NCI-H446 treated with DMSO at 0.1 percent for 48 hours (cell line): ENCODE results near the gene BUB1B.
A peak's percentile ranks its signal among the peaks of the same experiment; 100 is the strongest.

ENCODE experiments used
- DNase-seq: peaks from one replicate; lab custom pipeline; 2025; lab: John Stamatoyannopoulos, UW

The BUB1B gene

DNA sequence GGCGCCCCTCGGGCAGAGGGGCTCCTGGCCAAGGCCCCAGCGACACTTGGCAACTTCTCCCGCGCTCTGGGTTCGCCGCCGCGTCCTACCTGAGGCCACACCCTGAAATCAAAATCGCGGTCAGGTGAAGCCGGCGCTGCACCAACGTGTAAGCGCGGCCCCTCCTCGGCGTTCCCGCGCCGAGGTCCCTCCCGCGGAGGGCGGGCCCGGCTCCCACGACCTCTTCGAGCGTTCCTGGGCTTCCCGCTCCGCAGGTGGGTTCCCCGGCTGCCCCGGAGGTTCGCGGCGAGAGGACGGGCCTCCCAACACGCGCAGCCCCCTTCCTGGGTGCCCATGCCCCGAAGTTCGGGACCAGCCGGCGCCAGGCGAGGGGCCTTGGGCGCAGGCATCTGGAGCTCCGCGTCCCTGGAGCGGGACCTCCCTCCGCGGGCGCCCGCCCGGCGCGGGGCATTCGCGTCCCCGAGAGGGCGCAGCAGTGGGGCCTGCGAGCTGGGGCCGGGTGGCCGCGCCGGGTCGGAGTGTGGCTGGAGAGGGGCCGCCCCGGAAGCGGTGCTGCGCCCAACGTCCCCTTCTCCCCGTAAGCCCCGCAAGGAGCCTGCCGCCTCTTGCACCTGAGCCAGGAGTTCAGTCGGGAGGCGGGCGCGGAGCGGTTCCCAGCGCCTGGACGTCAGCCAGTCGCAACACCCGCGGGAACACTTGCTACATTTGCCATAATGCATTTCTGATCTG, 91.7 kb downstream of the BUB1B start:
- no peak for DNase-seq

DNA sequence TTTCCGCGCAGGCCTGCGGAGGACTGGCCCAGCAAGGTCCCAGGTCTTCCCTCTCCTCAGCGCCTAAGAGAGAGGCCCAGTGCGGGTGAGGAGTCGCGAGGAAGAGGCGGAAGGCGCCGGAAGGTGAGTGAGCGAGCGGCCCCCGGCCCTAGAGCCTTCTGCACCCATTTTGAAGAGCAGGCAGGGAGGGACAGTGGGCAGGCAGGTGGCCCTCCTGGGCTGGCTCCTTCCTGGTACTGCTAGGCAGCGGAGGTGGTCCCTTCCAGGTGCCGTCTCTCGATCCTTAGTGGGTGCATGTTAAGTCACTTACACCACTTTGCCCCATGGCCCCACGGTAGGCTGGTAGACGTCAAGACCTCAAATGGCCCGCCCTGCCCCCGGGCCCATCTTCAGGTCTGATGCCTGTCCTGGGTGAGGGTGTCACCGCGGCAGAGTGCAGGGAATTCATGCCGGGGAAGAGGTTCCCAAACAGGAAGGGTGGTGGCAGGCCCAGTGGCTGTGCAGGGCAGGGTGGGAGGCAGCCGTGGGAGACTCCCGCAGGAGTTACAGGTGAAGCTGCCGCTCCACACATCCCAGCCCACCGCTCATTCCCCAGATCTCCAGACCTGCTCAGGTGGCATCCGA, 92.4 kb downstream of the BUB1B start:
- DNase-seq: no peak

DNA sequence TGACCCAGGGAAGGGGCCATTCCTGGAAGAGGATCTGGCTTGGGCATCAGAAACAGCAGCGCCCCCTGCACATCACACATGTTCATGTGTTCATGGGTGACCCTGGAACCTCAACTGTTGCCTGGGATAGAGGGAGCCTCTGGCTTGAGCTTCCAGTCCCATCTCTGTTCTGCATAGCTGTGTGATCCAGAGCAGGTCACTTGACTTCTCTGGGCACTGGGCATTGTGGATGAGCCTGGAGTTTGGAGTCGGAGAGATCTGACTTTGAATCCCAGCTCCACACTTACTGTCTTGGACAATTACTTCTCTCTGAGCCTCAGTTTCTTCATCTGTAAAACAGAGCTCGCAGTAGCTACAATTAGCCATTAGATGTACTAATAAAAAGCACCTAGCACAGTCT, 93.6 kb downstream of the BUB1B start:
- DNase-seq: no peak

DNA sequence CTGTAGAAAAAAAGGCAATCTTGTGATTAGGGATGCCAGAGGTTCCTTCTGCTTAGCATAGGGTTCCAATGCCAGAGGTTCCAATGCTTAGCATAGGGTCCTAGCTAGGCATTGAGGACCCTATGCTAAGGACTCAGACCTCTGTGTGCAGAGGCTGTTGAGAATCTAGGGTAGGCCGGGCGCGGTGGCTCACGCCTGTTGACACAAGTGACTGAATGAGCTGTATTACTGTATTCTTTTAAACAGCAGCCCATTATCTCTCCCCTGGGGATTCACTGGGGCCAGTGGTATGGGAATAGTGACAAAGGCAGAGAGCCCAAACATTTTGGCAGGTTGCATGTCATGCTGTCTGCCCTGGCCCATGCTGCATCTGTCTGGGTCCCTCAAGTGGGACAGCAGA, 94.2 kb downstream of the BUB1B start:
- no peak for DNase-seq

DNA sequence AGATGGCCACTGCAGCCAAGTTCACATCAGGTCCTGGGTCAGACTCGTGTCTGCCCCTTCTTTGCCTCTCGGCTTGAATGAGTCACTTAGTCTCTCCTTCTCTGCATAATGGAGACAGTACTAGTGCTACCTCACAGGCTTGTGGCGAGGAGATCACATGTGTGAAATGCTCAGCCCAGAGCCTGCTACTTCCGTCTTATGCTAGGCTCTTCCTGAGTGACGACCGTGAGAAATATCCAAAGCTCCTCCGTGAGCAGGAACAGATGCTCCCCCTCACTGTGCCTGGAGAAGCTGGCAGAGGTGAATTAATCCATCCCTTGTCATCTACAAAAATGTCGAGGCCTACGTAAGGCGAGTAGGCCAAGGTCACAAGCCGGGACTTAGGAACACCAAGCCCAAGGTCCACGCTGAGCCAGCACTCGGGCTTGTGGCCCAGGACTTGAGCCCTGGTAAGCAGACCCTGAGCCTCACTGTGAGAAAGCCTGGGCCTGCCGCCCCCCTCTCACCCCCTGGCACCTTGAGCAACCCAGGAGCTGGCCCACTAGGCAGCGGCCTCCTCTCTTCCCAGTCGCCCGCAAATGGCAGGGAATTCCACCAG, 95.9 kb downstream of the BUB1B start:
- DNase-seq: no peak

DNA sequence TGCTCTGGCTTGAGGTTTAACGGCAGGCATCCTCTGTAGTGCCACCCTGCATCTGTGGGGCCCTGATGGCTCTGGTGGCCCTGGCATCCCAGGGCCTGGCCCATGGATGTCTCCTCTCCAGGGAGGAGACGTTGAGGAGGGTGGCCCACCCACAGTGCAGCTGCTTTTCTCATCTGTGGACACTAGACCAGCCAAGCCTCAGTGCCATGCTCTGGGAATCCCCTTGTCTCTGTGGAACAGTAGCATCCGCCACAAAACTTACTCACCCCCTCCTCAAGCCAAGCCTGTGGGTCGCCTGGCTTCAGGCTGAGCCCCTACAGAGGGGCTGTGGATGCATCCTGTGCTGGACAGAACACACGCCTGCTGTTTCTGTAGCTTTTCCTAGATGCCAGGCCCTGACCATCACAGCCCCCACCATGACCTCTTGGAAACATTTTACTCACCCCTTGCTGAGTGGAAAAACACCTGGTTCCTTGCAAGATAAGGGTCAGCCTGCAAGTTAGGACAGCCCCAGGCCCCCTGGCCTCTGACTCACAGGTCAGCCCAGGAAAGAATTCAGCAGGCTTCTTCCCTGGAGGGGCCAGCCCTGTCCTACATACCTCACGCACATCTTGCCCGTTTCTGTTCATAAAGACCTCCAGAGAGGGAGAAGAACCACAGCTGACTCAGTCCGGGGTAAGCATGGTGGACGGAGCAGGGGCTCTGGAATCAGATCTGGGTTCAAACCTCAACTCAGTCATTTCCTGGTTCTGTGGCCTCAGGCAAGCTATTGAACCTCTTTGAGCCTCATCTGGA, 97.0 kb downstream of the BUB1B start:
- no peak for DNase-seq

DNA sequence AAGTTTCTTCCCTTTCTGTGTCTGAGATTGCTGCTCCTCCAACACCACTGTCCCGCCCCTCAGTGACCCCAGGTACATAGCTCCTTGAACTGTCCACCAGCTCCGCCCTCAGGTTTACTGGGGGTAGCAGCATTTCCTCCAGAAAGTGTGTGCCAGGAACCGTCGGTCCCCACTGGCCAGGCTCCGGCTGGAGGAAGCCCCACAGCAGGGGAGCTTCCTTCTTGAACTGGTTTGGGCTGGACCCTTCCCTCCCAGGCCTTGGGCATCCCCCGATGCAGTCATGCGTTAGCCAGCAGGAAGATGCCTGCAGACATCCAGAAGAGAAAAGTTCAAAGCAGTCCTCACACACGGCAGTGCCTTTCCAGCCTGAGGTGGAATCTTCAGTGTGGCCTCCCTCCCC, 97.7 kb downstream of the BUB1B start:
- no peak for DNase-seq

DNA sequence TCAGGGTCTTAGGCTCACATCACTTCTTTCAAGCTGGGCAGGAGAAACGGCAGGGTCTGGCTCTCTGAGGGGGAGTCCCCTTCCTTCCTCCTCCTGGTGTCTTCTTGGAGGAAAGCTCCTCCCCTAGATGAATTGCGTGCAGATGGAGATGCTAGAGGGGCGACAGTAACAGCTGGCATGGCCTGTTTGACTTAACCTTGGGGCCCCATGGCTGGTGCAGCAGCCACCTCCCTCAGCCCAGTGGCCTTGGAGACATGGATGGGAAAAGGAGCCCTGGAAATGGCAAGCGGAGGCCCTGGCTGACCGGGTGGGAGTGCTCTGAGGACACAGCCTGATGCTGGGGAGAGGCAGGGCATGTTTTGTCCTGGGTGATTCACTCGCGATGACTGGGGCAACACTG, 98.2 kb downstream of the BUB1B start:
- no peak for DNase-seq

DNA sequence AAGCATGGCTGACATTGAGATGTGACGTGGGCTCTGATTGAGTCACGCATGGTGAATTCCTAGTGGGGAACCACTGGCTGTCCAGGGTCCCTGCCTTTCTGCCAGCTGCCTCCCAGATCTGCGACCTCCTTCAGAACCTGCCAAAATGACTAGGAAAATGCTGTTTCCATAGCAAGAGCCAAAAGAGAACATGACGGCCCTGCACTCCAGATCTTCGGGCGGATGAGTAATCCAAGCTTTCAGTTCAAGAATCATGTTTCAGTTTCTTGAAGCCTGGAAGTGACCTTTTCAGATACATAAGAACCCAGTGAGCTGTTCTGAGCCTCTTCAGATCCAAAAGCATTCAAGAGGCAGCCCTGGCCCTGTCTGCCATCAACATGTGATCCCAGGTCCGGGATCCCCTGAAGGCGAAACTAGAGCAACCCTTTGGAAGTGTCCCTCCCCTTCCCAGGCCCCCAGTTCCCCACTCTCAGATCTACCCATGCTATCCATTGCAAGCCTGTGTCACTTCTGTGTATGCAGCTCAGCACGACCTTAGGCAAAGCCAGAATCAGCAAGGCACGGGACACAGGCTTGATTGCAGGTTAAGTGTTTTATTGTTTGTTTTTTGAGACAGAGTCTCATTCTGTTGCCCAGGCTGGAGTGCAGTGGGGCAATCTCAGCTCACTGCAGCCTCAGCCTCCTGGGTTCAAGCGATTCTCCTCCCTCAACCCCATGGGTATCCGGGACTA, 102.3 kb downstream of the BUB1B start:
- DNase-seq: no peak

DNA sequence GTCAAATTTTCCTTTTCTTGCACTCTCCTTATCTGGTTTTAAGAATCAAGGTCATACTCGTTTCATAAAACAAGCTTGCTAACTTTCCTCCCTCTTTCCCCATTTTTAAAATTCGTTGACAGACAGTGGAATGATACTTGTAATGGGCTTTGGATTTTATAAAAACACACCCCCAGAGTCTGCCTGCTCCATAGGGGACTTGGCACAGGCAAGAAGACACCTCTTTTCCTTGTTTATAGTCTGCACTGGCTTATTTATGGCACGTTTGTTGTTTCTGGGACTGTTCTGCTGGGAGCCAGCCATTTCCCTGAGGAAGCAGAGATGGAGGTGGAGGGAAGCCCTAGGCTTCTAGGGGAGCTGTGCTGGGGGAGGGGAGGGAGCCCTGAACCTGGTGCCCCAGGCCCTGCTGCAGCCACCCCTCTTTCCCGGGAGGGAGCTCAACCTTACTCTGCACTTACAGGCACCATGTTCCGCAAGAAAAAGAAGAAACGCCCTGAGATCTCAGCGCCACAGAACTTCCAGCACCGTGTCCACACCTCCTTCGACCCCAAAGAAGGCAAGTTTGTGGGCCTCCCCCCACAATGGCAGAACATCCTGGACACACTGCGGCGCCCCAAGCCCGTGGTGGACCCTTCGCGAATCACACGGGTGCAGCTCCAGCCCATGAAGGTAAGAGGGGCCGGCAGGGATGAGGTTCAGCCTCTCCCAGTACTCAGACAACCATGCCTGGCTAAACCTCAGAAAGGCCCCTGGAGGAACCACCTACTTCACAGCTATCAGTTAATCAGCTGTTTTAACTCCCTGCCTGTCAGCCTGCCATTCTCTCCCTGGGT, 103.7 kb downstream of the BUB1B start:
- DNase-seq: peak; percentile 28

DNA sequence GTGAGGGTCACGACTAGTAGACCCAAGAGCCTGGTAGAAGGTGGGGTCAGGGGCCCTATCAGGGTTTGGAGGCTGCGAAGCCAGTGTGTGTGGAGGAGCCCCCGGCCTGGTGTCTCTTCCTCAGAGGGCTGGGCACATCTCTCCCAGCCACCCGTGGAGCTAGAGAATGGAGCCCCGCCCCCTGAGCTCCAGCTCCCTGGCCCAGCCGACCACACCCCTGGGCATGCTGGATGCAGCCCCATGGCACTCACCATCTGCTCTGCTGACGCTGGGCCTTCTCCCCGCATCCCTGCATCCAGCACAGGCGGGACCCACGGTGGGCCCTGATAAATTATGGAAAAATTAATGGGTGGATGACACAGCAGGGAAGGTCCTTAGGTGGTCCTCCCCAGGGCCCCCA, 104.5 kb downstream of the BUB1B start:
- no peak for DNase-seq

DNA sequence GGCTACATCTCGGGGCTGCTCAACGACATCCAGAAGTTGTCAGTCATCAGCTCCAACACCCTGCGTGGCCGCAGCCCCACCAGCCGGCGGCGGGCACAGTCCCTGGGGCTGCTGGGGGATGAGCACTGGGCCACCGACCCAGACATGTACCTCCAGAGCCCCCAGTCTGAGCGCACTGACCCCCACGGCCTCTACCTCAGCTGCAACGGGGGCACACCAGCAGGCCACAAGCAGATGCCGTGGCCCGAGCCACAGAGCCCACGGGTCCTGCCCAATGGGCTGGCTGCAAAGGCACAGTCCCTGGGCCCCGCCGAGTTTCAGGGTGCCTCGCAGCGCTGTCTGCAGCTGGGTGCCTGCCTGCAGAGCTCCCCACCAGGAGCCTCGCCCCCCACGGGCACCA, 105.0 kb downstream of the BUB1B start:
- no peak for DNase-seq

DNA sequence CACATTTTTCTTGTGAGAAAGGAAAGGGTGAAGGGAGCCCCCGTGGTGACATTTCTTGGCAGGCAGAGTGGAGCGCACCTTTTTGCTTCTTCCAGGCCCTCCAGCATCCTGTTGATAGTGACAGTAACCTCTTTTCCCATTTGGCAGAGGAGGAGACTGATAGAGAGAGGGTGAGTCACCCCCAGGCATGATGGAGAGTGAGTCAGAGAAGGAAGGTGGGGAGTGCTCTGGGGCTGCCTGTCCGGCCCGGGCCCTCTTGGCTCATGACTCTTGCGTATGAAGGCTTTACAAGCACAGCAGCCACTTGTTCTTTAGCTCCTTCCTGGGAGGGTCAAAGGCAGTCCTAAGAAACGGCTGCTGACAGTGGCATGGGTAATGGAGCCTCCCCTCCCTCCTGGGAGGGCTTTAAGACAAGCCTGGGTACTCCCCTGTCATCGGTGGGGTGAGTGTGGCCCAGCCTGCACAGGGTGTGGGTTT, 106.0 kb downstream of the BUB1B start:
- no peak for DNase-seq

DNA sequence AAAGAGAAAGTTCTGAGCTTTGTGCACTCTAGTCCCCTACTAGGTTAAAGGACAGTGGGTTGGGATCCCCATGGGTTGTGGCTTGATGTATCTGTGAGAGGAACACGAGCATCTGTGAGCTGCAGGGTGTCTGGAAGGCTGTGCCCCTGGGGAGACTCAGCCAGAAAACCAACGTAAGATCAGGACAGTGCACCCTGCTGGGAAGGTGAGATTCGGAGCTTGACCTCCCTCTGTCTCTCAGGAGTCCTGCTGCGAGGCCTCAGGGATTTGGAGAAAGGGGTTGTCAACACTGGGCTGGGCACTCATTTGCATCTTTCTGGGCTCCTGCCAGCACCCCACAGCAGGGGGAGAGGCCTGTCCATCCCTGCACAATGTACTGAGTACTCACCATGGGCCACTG, 106.8 kb downstream of the BUB1B start:
- DNase-seq: no peak

DNA sequence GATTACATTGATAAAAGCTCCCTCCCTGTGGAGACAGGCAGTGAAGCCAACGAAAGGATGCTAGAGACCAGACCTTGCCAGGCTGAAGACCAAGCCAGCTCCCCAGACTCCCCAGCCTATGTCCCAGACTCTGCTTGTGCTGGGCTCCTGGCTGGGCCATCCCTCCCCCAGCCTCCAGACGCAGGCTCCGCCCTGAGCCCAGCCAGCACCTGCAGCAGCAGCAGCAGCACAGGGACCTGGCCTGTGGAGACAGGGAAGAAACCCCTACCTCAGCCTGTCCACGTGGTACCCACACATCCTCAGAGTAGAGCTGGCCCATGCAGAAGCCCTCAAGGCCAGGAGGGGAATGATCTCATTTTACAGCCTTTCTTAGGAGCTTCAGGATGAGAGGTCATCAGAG, 108.7 kb downstream of the BUB1B start:
- DNase-seq: no peak

DNA sequence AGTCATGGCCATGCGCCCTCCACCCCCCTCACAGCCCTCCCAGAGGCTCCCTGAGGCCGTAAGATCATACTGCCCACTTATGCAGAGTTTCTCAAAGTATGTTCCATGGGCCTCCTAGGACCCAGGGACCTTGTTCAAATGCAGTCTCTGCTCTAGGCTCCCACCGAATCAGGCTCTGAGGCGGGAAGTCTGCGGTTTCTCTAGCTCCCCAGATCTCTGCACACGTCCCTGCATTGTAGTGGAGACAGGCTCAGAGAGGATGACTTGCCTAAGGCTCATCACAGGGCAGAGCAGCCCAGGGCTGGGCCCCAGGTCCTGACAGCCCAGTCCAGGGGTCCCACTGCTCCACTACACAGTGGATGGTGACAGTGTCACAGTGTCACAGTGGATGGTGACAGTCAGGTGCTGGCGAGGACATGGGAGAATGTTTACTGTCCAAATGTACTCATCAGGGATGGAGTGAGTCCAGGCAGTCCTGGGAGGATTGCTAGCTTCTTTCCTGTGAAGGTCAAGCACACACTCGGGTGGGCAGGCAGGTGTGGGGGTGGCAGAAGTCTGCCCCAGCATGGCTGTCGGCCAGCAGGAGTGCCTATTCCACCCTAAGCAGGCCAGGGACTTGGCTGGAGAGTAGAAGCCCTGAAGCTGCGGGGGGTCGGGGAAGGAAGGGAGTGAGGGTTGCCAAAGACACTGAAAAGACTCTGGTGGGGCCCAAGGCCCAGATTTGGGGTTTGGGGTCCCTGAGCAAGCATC, 109.6 kb downstream of the BUB1B start:
- DNase-seq: no peak
